ENCODE data around the gene ZNF362. TPM values are rescaled to one million over a fixed set of nuclear protein-coding genes. Genes with fewer than 3 reads are reported as not detected.
A peak's percentile ranks its signal among the peaks of the same experiment; 100 is the strongest.

Gene ZNF362
- total RNA-seq, 2 donors from 2014 or later, result 16.9 to 23.9 TPM

DNA sequence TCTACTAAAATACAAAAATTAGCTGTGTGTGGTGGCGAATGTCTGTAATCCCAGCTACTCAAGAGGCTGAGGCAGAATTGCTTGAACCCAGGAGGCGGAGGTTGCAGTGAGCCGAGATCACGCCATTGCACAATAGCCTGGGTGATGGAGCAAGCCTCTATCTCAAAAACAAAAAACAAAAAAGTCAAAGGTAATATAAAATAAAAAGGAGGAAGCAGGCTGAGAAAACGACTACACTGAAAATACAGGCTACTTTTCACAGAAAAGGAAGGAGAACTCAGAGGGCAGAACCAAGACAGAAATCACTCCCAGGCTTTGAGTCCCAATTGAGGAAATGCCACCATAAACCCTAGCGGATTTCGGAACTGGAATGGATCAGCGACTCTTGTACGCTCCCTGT is 70.5 kb downstream of the ZNF362 start:
- Mint-ChIP-seq H3K36me3 (ENCODE audit: insufficient read depth in 2 of 2) (peaks cover 8 to 11% of the 10 kb centered on the region in 2 donors), H3K9me3 (no peaks in the 10 kb centered on the region), H3K4me1 (ENCODE audit: low read depth) (no peaks in the 10 kb centered on the region), H3K4me3 (no peak overlapping the region), H3K27me3 (ENCODE audit: low read depth) (no peaks in the 10 kb centered on the region), H3K27ac (no peak overlapping the region)
- no peak for DNase-seq
- no peak for ATAC-seq (replicated peaks in 1 of 2)

DNA sequence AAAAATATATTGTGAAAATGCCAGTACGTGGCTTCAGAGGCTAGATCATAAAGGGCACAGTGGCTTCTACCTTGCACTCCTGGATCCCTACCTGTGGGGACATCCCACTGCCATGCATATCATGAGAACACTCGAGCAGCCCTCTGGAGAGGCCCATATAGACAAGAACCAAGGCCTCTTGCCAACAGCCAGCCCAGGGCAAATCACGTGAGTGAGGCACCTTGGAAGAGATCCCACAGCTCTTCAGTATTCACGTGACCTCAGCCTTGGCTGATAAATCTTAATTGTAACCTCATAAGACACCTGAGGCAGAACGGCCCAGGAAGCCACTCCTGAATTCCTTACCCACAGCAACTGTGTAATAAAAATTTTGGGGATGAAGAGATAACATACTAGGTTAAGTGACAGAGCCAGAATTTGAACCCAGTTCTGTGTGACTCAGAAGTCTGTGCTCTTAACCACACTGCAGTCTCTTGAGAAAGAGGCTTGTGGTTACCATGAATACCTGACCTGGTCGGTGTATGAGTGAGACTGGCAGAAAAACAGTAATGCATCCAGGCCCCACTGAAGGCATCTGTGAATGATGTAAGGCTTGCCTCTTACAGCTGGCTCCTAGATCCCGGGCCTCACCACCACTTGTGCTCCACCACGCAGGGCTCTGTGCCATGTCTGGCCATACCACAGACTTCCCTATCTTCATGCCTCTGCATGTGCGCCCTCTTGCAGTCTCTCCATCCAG is 71.5 kb downstream of the ZNF362 start:
- Mint-ChIP-seq H3K27me3 (ENCODE audit: low read depth) (no peaks in the 10 kb centered on the region), H3K4me3 (no peak overlapping the region), H3K9me3 (no peaks in the 10 kb centered on the region), H3K27ac (no peak overlapping the region), H3K4me1 (ENCODE audit: low read depth) (no peaks in the 10 kb centered on the region), H3K36me3 (ENCODE audit: insufficient read depth in 2 of 2) (peaks cover 8 to 11% of the 10 kb centered on the region in 2 donors)
- ATAC-seq (replicated peaks in 1 of 2), result peak; percentile 60 to 72
- no peak for DNase-seq

DNA sequence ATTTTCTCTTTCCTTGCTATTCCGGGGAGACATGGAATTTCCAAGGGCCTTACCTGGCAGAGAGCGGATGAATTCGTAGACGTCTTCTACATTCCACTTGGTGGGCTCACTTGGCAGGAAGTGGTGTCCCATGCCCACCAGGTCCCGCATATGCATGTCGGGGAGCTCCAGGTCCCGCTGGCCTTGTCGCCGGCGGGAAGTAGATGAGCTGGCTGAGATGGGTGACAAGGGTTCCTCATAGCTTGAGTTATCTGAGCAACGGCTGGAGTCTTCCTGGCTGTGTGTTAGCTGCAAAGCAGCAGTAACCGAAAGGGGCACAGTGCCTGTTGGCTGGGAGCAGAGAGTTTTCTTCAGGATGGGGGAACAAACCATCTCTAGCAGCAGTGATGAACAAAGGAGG is 72.5 kb downstream of the ZNF362 start:
- DNase-seq (no peak), ATAC-seq (replicated peaks in 1 of 2) (no peak)
- no peak overlapping the region for H3K4me3 Mint-ChIP-seq
- no peaks in the 10 kb centered on the region for H3K4me1 Mint-ChIP-seq (ENCODE audit: low read depth)
- H3K27me3 Mint-ChIP-seq (ENCODE audit: low read depth), result no peaks in the 10 kb centered on the region
- peaks cover 8 to 9% of the 10 kb centered on the region in 2 donors for H3K36me3 Mint-ChIP-seq (ENCODE audit: insufficient read depth in 2 of 2)
- no peaks in the 10 kb centered on the region for H3K9me3 Mint-ChIP-seq
- H3K27ac Mint-ChIP-seq, result no peak overlapping the region

DNA sequence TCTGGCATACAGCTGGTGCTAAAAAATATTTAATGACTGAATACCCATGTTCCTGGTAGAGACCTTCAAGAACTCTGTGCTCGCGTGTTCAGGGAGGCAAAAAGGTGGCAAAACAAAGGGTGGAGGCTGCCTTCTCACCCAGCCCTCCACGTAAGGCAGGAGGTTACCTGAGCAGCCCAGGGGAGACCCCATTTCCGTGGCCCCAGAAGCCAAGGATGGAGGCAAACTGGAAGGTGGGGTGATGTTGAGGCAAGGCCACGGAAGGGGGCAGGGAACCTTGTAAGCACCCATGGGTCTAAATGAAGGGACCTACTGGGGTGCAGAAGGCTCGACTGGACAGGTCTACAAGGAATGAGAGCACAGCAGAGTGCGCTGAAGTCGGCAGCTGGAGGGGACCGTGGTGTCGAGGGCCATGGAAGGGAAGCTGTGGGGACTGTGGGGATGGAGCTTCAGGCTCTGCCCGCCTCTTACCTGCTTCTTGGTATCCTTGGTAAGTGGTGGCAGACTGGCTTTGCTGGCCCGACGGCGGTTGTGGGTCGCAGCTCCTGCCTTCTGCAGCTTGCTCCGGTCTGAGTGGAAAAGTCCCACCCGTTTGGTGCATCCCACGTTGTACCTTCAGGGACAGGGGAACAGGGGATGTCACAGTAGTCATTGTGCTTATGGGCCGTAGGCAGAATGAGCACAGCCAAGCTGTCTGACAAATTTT is 73.5 kb downstream of the ZNF362 start:
- peaks cover 8 to 9% of the 10 kb centered on the region in 2 donors for H3K36me3 Mint-ChIP-seq (ENCODE audit: insufficient read depth in 2 of 2)
- no peaks in the 10 kb centered on the region for H3K4me1 Mint-ChIP-seq (ENCODE audit: low read depth)
- no peak for DNase-seq
- no peaks in the 10 kb centered on the region for H3K9me3 Mint-ChIP-seq
- no peak for ATAC-seq (replicated peaks in 1 of 2)
- H3K27ac Mint-ChIP-seq, result no peak overlapping the region
- no peak overlapping the region for H3K4me3 Mint-ChIP-seq
- H3K27me3 Mint-ChIP-seq (ENCODE audit: low read depth), result no peaks in the 10 kb centered on the region

DNA sequence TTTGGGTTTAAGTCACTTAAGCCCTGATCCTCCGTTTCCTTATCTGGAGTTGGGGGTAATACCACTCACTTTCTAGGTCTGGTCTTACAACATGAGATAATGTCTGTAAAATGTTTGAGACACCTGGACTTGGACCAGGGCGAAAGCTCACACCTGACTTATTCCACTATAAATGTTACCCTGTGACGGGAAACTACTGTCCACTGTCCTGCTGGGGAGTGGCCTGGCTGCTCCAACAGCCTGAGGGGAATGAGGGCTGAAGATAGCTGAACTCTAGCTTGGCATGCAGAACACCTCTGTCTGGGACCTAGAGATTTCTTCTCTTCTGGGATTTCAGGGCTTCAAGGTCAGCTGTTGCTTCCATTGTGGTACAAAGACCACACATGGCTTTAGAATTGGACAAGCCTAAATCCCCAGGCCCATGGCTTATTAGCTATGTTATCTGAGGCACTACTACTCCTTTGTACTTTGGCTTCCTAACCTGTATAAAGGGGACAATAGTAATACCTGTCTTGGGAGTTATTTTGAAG is 74.1 kb downstream of the ZNF362 start:
- H3K4me1 Mint-ChIP-seq (ENCODE audit: low read depth), result peaks cover 5% of the 10 kb centered on the region
- DNase-seq, result no peak
- no peak overlapping the region for H3K27ac Mint-ChIP-seq
- no peaks in the 10 kb centered on the region for H3K9me3 Mint-ChIP-seq
- ATAC-seq (replicated peaks in 1 of 2), result no peak
- H3K4me3 Mint-ChIP-seq, result no peak overlapping the region
- H3K36me3 Mint-ChIP-seq (ENCODE audit: insufficient read depth in 2 of 2), result peaks cover 8 to 9% of the 10 kb centered on the region in 2 donors
- H3K27me3 Mint-ChIP-seq (ENCODE audit: low read depth), result no peaks in the 10 kb centered on the region

DNA sequence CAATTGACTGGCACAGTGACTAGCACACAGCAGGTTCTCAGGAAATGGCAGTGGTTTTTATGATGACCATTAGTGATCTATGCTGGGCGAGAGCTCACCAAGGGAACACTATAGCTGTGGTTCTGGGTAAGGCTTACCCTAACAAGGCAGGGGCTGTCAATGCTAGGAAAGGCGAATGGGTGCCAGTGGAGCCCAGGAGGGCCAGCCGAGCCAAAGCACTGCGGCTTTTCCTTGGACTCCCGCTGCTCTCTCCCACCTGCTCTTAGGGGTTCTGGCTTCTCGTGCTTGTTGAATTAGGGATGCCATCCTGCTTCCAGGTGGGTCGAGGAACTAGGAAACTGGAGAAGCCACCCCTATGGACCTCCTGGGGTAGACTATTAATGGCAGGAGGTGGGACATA is 74.6 kb downstream of the ZNF362 start:
- DNase-seq (no peak), ATAC-seq (replicated peaks in 1 of 2) (no peak)
- H3K36me3 Mint-ChIP-seq (ENCODE audit: insufficient read depth in 2 of 2), result peaks cover 5 to 8% of the 10 kb centered on the region in 2 donors
- H3K9me3 Mint-ChIP-seq, result no peaks in the 10 kb centered on the region
- H3K4me3 Mint-ChIP-seq, result no peak overlapping the region
- peaks cover 5% of the 10 kb centered on the region for H3K4me1 Mint-ChIP-seq (ENCODE audit: low read depth)
- H3K27me3 Mint-ChIP-seq (ENCODE audit: low read depth), result no peaks in the 10 kb centered on the region
- no peak overlapping the region for H3K27ac Mint-ChIP-seq

DNA sequence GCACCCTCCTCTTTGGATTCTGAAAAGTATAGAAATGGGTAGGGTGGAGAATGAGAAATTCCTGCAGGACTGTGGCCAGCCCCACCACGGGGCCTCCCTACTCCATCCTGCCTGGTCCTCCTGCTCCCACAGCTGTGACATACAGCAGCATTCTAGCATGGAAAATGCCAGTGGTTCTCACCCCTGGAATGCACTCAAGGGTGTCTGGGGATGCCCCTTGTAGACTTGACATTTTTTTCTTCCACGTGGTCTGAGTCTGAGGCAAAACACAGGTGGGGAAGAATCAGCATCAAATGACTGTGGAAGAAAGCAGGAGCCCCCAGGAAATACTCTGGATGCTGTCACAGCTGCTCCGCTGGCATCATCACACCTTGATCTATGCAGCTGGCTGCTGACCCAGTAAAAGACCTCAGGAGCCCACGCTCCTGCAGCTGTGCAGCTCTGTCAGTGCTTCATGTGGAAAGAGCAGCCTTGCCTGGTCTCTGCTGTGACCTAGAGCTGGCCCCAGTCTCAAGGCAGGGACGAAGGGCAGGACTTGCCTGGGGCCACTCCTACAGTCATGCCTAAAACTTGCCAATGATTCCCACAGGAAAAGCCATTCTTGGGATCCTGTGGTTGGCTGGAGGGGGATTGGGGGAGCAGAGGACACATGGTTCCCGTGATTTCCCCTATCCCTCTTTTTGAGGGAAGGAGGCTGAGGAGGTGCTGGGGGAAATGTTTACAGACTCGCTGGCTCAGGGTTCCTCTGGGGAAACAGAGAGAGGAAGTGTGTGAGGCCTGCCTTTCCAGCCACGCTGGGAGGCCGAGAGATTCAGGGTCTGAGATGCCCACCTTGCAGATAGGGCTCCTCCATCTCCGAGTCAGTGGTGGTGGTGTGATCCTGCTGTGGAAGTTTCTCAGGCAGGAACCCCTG is 75.4 kb downstream of the ZNF362 start:
- H3K4me3 Mint-ChIP-seq, result no peak overlapping the region
- H3K36me3 Mint-ChIP-seq (ENCODE audit: insufficient read depth in 2 of 2), result peaks cover 4 to 7% of the 10 kb centered on the region in 2 donors
- DNase-seq (no peak), ATAC-seq (replicated peaks in 1 of 2) (no peak)
- peaks cover 5% of the 10 kb centered on the region for H3K4me1 Mint-ChIP-seq (ENCODE audit: low read depth)
- no peaks in the 10 kb centered on the region for H3K27me3 Mint-ChIP-seq (ENCODE audit: low read depth)
- no peak overlapping the region for H3K27ac Mint-ChIP-seq
- no peaks in the 10 kb centered on the region for H3K9me3 Mint-ChIP-seq

DNA sequence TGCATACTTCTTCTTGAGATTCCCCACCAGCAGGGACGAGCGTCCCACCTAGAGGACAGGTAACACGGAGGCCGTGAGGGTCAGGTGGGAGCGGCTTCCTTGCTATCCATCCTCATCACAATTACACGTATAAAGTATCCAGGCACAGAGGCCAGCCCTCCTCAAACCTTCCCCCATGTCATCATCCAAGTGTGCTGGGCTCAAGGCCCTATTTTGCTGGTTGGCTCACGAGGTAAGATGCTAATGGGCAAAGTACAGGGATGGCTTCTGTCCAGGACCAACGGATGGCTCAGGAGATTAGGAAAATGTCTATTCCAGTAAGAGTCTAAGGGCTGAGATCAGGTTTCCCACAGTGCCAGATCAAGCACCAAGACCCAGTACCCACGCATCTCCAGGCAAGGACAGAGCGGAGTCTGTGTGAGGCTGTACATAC is 76.1 kb downstream of the ZNF362 start:
- Mint-ChIP-seq H3K36me3 (ENCODE audit: insufficient read depth in 2 of 2) (peaks cover 4 to 7% of the 10 kb centered on the region in 2 donors), H3K27ac (no peak overlapping the region), H3K27me3 (ENCODE audit: low read depth) (no peaks in the 10 kb centered on the region), H3K4me1 (ENCODE audit: low read depth) (peaks cover 5% of the 10 kb centered on the region), H3K9me3 (no peaks in the 10 kb centered on the region), H3K4me3 (no peak overlapping the region)
- ATAC-seq (replicated peaks in 1 of 2) (no peak), DNase-seq (no peak)

DNA sequence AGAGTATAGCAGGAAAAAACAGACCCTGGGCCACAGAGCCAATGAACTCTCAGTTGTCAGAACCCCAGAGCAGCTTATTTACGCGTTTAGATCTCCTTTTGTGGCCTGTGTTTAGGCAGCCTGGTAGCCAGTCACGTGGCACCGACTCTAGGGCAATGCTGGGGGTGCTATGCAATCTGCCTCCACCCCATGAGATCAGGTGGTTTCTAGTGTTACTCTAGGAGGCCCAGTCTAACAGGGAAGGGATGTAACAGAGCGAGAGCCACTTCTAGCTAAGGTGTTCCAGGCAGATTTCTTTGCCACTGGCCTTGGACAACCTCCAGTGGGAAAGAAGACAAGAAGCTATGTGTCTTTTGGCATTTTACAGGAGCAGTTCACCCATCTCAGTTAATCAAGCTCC is 76.6 kb downstream of the ZNF362 start:
- Mint-ChIP-seq H3K27ac (no peak overlapping the region), H3K27me3 (ENCODE audit: low read depth) (no peaks in the 10 kb centered on the region), H3K9me3 (no peaks in the 10 kb centered on the region), H3K4me3 (no peak overlapping the region), H3K4me1 (ENCODE audit: low read depth) (peaks cover 8% of the 10 kb centered on the region), H3K36me3 (ENCODE audit: insufficient read depth in 2 of 2) (peaks cover 4 to 7% of the 10 kb centered on the region in 2 donors)
- DNase-seq, result no peak
- no peak for ATAC-seq (replicated peaks in 1 of 2)

DNA sequence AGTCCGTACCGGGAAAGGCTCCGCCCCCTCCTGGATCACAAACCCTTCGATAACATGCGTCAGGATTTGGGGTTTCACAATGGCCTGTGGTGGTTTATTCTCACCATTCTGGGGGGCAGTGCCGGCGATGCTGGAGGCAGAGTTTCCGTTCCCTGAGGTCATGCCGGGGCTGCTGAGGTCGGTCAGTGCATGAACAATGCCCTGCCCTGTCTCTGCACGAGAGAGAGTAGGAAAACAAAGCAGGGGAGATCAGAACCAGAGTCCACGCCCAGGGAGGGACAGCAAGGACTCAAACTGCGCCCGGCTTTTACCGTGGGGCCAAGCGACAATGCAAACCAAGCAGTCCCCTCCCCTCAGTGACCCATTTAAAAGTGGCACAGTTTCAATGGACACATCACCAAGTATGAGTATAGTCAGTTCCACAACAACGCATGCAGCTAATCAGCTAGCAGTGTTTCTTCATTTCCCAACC is 77.8 kb downstream of the ZNF362 start:
- ATAC-seq (replicated peaks in 1 of 2) (no peak), DNase-seq (no peak)
- no peak overlapping the region for H3K4me3 Mint-ChIP-seq
- peaks cover 18% of the 10 kb centered on the region for H3K4me1 Mint-ChIP-seq (ENCODE audit: low read depth)
- H3K9me3 Mint-ChIP-seq, result no peaks in the 10 kb centered on the region
- no peak overlapping the region for H3K27ac Mint-ChIP-seq
- H3K36me3 Mint-ChIP-seq (ENCODE audit: insufficient read depth in 2 of 2), result peaks cover 2 to 5% of the 10 kb centered on the region in 2 donors
- H3K27me3 Mint-ChIP-seq (ENCODE audit: low read depth), result no peaks in the 10 kb centered on the region

DNA sequence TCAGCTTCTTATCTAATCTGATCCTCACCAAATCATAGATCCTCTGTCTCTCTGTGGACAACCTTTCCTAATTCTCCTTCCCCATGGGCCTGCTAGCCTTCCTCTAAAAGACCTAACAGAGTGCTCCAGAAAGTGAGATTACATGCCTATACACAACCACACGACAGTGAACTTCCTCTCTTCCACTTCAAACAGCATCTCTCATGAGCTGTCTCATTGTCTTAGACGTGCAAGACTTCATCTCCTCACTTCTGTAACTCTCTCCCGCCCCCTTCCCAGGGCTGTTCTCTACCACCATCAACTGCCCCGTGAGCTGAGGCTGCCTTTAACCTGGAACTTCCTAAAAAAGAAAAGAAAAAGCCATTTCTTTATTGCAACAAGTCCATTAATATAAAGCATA is 78.7 kb downstream of the ZNF362 start:
- ATAC-seq (replicated peaks in 1 of 2), result no peak
- Mint-ChIP-seq H3K4me1 (ENCODE audit: low read depth) (peaks cover 18% of the 10 kb centered on the region), H3K27ac (peak overlapping the region; percentile 0), H3K9me3 (no peaks in the 10 kb centered on the region), H3K27me3 (ENCODE audit: low read depth) (no peaks in the 10 kb centered on the region), H3K36me3 (ENCODE audit: insufficient read depth in 2 of 2) (no peaks in the 10 kb centered on the region), H3K4me3 (no peak overlapping the region)
- DNase-seq, result no peak

DNA sequence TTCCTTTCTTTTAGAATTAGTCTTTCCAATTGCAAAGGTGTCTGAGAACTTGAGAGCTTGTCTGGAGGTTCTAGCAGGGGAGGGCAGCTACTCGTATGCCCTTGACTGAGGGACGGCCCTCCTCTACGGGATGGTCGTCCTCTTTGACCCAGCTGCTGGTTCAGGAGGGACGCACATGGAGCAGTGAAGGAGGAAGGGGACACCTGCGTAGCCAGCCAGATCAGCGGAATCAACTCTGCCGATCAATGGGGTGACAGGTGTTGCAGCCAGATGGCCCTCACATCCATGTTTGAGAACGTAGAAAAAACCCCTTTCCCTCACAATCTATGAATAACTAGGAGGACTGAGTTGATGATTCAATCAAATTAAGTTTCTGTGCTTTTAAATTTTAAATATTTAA is 80.3 kb downstream of the ZNF362 start:
- Mint-ChIP-seq H3K4me3 (no peak overlapping the region), H3K9me3 (no peaks in the 10 kb centered on the region), H3K36me3 (ENCODE audit: insufficient read depth in 2 of 2) (peaks cover 0 to 2% of the 10 kb centered on the region in 2 donors), H3K27ac (no peak overlapping the region), H3K27me3 (ENCODE audit: low read depth) (no peaks in the 10 kb centered on the region), H3K4me1 (ENCODE audit: low read depth) (peaks cover 29% of the 10 kb centered on the region)
- no peak for ATAC-seq (replicated peaks in 1 of 2)
- DNase-seq, result no peak

DNA sequence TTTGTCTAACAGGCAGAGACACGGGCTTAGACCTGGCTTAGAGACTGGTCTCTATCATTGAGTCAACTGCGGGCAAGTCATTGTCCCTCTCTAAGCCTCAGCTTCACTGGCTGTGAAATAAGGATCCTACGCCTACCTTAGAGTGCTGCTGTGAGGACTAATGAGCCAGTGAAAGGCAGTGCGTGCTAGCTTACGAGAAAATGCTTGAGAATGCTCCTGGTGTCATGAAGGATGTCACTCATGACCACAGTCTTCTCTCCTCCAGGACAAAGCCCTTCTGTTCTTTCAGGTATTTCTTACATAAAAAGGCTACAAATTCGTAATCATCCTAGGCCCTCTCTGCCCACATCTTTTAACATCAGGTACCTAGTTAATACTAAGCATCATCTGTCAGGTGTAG is 81.1 kb downstream of the ZNF362 start:
- Mint-ChIP-seq H3K36me3 (ENCODE audit: insufficient read depth in 2 of 2) (peaks cover 0 to 2% of the 10 kb centered on the region in 2 donors), H3K27me3 (ENCODE audit: low read depth) (no peaks in the 10 kb centered on the region), H3K27ac (no peak overlapping the region), H3K9me3 (no peaks in the 10 kb centered on the region), H3K4me3 (no peak overlapping the region), H3K4me1 (ENCODE audit: low read depth) (peaks cover 29% of the 10 kb centered on the region)
- DNase-seq (no peak), ATAC-seq (replicated peaks in 1 of 2) (no peak)
